ENCODE measurements around the gene GATA2.

GATA2 gene

GRCh38 chr3:128476659-128477058 lies 16.3 kb downstream of the GATA2 start:
- in situ Hi-C loops (cut with MboI; ENCODE audit: low sequenced_read_pairs): no loop called here

DNA sequence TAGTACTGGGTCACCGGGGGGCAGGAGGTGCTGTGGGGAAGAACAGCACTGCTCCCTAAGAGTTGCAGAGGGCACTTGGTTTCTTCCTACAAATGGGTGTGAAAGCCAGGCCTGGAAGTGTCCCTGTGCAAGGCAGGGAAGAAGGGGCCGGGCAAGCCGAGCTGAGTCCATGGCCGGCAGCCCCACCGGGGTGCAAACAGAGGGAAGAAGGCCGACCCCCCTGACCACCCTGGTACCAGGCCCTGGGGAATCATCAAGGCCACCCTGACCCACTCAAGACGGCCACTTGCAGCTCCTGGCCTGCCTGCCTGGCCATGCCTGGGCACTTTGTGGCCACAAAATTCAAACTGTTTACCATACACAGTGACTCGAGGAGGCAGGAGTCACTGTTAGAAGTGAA lies 17.6 kb downstream of the GATA2 start:
- in situ Hi-C loops (cut with MboI; ENCODE audit: low sequenced_read_pairs): no loop called here

DNA sequence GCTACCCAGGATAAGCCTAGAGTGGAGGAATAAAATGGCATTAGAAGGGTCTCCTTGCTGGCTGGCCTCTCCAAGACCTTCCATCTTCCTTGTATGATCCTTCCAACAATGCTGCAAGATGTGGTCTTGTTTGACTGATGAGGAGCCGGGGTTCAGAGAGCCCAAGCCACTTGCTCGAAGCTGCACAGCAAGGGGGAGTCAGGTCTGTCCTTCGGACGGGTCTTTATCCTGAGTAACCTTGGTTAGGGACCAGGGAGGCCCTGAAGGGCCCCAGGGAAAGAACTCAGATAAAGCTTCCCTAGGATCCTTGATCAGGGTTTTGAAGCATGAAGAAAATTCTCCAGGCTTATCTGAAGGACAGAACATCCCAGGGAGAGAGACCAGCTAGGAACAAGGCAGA lies 19.3 kb downstream of the GATA2 start:
- in situ Hi-C loops (cut with MboI; ENCODE audit: low sequenced_read_pairs): no loop called here

DNA sequence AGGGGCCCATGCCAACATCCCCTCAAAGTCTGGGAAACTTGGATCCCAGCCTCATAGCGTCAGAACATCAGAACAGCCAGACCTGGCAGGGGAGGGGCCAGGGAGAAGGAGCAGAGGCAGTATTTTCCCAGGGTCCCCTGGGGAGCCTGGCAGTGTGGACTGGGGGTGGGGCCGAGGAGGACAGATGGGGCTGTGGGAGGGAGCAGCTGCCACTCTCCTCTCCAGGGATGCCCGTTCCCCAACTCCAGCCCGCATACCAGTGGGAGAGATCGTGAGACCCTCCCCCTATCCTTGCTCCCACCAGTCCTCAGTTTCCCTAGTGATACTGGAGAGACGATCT lies 19.9 kb downstream of the GATA2 start:
- in situ Hi-C loops (cut with MboI; ENCODE audit: low sequenced_read_pairs): no loop called here

DNA sequence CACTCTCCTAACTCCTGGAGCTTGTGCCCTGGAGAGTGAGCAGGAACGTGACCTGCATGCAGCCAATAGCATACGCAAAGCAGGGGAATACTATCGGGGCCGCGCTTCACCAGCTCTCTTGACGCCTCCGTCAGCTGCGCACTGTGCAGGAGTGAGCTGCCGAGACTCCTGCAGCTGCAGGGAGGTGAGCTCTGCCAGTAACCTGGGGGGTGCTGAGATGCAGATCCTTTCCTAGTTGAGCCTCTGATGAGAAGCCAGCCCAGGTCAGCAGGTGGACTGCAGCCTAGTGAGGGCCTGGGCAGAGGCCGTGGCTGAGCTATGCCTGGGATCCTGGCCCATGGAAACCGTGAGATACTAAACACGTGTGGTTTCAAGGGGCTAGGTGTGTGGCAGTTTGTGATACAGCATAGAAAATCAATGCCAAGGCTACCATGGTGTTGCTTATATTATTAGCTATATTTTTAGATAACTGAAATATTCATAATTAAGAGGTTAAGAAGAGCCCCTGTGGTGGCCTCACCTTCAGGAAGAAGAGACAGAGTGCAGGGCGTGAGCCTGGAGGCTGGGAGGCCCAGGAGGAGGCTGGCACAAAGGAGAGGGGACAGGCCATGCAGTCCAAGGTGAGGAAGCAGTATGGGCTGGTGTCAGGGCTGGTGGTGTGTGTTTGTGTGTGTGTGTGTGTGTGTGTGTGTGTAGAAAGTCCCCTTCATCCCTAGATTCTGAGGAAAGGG lies 20.4 kb downstream of the GATA2 start:
- in situ Hi-C loops (cut with MboI; ENCODE audit: low sequenced_read_pairs): no loop called here

DNA sequence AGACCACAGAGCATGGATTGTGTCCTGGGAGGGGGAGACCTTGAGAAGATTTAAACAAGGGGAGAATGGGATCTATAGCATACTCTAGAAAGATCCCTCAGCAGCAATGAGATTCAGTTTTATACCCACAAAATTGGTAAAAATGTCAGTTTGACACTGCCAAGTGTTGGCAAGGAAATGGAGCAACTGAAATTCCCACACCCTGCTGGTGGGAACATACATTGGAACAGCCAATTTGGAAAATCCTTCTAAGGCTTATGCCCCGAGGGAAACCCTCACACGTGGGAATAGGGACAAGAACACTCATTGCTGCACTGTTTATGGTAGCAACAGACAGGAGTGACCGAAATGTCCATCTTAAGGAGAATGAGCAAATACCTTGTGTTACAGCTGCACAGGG lies 21.3 kb downstream of the GATA2 start:
- in situ Hi-C loops (cut with MboI; ENCODE audit: low sequenced_read_pairs): no loop called here

DNA sequence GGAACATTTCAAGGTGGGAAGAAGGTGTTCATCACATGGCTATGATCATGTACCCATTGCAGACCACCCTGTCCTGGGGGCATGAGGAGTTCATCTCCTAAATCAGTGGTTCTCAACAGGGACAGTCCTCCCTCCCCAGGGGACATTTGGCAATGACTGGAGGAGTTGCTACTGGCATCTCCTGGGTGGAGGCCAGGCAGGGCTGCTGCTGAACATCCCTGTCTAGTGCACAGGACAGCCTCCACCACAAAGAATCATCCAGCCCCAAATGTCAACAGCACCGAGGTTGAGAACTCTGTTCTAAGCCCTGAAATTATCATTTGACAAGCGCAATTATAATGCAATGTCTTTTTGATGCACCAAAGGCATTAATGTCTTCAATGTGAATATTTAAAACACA lies 21.9 kb downstream of the GATA2 start:
- in situ Hi-C loops (cut with MboI; ENCODE audit: low sequenced_read_pairs): no loop called here

DNA sequence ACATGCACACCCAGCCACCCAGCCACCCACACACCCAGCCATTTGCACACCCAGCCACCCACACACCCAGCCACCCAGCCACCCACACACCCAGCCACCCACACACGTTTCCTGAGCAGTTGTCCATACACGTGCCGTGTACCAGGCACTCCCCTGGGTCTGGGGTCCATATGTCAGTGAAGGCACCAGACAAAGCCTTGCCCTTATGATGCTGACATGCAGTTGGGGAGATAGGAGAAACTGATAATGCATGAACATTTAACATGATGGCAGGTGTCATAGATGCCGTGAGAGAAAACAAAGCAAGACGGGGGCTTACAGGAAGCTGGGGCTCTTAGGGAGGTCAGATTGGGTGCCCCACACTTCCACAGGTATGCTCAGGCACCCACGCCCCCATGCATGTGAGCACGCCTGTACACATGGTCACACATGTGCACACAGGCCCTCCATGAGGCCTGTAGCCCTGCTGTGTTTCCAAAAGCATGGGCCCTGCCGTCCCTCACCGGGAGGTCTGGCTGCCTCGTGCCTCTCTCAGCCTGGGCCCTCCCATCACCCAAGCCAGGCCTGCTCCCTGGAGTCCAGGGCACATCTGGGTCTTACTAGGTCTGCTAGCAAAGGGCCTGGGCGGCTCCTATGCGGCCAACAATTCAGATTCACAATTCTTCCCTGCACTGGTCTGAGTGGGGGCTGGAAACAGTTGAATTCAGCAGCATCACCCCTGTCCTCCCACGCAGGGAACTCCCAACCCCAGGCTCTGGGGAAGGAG lies 22.7 kb downstream of the GATA2 start:
- in situ Hi-C loops (cut with MboI; ENCODE audit: low sequenced_read_pairs): no loop called here

GRCh38 chr3:128469556-128469955 lies 23.4 kb downstream of the GATA2 start:
- in situ Hi-C loops (cut with MboI; ENCODE audit: low sequenced_read_pairs): no loop called here

DNA sequence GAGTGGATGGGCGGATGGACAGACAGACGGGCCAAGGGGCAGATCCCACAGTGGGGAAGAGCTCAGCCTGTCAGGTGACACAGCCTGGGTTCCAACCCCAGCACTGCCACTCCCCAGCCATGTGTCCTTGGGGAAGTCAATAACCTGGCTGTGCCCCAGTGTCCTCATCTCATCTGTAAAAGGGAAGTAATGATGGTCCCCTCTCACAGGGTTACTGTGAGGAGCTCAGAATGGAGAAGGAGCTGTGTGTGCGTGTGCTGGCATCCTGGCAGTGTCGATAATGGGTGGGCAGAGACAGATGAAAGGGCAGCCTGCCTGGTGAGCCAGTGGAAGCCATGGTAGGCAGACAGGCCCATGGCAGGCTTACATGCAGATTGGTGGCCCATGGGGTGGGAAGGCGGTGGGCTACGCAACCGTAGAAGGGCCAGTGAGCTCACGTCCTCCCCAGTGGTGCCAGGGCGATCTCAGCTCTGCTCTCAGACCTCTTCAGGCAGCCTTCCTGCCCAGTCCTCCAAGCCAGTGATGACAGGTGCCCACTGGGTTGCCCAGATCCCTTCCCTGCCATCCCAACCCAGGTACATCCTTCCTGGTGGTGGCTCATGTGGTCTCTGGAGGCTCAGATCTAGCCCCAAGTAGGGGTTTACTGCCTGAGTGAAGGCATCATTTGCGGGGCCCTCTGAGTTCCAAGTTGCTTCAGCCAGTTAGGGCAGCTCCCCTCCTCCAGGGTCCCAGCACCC lies 24.0 kb downstream of the GATA2 start:
- in situ Hi-C loops (cut with MboI; ENCODE audit: low sequenced_read_pairs): no loop called here

DNA sequence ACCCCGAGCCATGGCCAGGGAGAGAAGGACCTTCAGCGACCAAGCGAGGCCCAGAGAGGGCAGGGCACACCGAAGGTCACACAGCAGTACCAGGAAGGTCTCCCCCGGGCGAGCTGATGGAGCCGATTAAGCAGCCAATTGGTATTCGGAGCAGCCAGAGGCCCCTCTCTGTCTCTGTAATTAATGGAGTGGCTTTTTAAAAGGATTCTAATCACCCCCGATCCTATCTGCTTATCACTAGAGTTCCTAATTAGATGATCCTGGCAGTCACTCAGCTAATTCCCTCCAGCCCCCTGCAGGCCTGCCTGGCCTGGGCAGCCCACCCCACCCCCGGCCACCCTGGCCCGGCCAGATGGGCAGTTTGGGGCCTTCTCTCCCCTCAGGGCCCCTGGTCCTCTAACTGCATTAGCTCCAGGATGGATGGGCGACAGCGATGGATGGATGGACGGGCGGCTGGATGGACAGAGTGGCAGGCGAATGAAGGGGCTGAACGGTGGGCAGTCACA lies 24.7 kb downstream of the GATA2 start:
- in situ Hi-C loops (cut with MboI; ENCODE audit: low sequenced_read_pairs): no loop called here

DNA sequence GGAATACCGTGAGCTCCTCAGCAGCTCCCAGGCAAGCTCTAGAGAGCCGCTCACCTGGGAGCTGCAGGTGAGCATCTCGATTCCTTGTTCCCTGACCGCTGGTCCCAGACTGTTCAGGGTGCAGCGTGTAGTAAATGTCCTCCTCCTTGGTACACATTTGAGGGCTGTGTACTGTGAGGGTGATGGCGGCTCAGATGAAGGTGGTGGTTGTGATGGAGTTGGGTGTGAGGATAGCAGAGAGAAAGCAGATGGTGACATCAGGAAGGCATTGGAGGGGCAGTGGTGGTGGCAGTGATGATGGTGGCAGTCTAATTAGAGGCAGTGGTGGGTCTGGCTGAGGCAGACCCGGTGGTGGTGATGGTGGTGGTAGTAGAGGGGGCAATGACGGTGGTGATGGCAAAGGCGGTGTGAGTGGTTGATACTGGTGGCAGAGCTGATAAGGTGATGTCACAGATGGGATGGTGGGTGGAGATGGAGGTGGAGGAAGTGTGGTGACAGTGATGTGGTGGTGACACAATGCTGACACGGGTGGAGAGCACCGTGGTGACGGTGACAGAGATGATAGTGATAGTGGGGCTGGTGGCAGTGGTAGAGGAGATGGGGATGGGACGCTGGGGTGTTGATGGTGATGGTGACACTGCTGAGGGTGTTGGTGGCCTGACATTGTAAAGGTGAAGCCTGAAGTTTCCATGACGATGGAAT lies 26.0 kb downstream of the GATA2 start, which contains the start of gene DNAJB8:
Gene DNAJB8, minus strand, starts transcription at position 51 of the 702 bp plus-strand sequence. CDS start 3,645 bp downstream, outside the sequence.
- in situ Hi-C loops (cut with MboI; ENCODE audit: low sequenced_read_pairs): no loop called here

GRCh38 chr3:128464702-128465101 lies 28.3 kb downstream of the GATA2 start:
- in situ Hi-C loops (cut with MboI; ENCODE audit: low sequenced_read_pairs): no loop called here

- in situ Hi-C loops (cut with MboI; ENCODE audit: low sequenced_read_pairs): no loop called here
Measured at GRCh38 chr3:128464188-128464587, 28.8 kb downstream of the GATA2 start.

DNA sequence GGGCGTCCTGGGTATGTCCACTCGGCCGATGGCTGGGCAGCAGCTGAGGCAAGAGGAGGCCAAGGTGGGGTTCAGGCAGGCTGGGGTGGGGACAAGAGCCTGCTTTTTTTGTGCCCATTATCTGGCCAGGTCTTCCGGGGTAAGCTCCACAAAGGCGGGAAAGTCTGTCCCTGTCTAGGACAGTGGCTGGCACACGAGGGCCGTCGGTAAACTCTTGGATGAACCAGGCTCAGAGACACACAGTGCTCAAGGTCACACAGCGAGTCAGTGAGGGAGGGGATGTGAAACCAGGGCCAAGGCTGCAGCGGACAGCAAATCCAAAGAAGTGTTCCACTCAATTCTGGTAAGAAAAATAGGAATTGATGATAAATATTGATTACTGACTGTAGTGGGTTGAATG lies 29.2 kb downstream of the GATA2 start:
- in situ Hi-C loops (cut with MboI; ENCODE audit: low sequenced_read_pairs): no loop called here

- in situ Hi-C loops (cut with MboI; ENCODE audit: low sequenced_read_pairs): no loop called here
Measured at GRCh38 chr3:128463354-128463753, 29.6 kb downstream of the GATA2 start.

- in situ Hi-C loops (cut with MboI; ENCODE audit: low sequenced_read_pairs): no loop called here
Measured at GRCh38 chr3:128462931-128463330, 30.1 kb downstream of the GATA2 start.

- in situ Hi-C loops (cut with MboI; ENCODE audit: low sequenced_read_pairs): no loop called here
Measured at GRCh38 chr3:128462341-128462910, 30.6 kb downstream of the GATA2 start.

GRCh38 chr3:128461731-128462130 lies 31.3 kb downstream of the GATA2 start:
- in situ Hi-C loops (cut with MboI; ENCODE audit: low sequenced_read_pairs): no loop called here

- in situ Hi-C loops (cut with MboI; ENCODE audit: low sequenced_read_pairs): no loop called here
Measured at GRCh38 chr3:128459461-128459820, 33.6 kb downstream of the GATA2 start.

Data from HL-60/S4 treated with phorbol 12-myristate 13-acetate at 8.2 ng/mL for 4 days and 3 days (cell line).